Stimulated activated CD4-positive, alpha-beta T cell treated with anti-CD3 and anti-CD28 coated beads, Interleukin-1b, Interleukin-23, amount 100 ng/mL, for 48 hours (primary cell): ENCODE data around the gene CRYGS.
"Not testable (repeated sequence)": the region's sequence is repeated elsewhere in the genome, so short reads cannot be mapped to it uniquely, and the experiment has no call there.

Experiments
- DNase-seq: peaks from one replicate; pipeline ENCODE4 v3.0.0-alpha.2; 2020

CRYGS gene

DNA sequence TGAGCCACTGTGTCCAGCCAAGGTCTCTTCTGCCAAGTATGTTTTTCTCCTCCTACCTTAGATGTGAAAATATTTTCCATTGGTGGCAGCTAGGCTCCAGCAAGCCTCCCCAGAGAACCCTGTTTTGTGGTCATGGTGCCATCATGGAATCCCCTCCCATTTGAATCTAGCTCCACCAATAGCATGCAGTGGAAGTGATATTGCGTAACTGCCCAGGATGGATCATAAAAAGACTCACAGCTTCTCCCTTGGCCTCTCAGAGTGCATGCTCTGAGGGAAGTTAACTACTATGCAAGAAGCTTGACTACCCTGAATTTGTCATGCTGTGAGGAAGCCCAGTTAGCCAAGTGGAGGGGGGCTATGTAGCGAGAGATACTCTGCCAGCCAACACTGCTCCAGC lies 27.5 kb downstream of the CRYGS start:
- DNase-seq: no peak

- DNase-seq: no peak
These were observed 29.1 kb downstream of the CRYGS start for GRCh38 chr3:186515125-186515524.

DNA sequence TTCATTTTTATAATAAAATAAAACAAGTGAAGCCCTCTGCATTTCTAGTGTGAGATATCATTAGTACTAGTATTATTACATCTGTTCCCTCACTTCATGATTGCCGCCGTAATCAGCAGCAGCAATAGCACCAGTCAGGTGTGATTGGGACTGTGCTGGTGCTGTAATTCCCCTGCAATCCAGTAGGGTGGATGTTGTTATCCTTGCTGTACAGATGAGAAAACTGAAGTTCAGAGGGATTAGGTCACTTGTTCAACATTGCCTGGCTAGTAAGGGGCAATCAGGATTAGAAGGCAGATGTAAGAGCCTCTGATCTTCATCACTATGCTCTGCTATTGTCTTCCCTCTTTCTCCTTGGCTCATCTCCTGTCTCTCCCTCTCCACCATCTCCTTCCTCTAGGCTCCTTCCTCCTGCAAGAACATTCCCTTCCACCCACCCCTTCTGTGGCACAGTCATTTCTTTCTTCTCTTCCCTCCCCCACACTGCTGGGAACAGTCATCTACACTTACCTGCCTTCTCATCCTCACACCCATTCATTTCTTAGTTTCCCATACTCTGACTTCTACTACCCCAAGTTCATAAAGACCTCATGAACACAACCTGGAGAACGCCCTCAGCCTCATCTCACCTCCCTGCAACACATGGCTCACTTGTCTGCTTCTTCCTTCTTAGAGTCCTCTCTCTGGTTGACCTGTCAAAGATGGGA lies 29.7 kb downstream of the CRYGS start:
- peak; percentile 55 for DNase-seq

- no peak for DNase-seq
These were observed 30.8 kb downstream of the CRYGS start for GRCh38 chr3:186513386-186513785.

DNA sequence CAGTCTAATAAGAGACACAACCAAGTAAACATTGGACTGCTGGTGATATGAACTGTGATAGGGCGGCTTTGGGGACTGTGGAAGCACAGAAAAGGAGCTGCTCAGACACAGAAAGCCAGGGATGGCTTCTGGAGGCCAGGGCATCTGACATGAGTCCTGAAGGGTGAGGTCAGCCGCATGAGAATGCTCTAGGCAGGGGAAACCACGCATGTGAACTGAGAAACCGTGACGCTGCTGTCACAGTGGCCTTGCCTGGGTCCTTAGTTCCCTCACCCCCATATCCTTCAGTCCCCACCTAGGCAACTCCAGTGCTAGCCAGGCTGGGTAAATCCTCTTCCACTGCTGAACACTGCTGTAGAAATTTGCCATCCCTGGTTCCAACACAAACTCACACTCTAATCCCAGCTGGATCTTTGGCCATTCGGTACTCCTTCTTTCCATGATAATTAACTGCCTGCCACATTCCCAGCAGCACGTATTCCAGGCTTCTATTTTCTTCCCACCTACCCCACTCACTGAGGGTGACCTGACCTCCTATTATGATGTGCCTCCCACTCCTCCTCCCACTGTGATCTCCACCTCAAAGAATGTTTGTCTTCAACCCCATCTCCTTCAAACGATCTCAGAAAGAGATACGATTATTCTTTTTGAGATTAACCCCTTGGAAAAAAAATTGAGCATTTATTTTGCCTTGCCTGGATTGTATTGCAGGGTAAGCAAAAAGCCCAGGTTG lies 31.4 kb downstream of the CRYGS start:
- DNase-seq: no peak

DNA sequence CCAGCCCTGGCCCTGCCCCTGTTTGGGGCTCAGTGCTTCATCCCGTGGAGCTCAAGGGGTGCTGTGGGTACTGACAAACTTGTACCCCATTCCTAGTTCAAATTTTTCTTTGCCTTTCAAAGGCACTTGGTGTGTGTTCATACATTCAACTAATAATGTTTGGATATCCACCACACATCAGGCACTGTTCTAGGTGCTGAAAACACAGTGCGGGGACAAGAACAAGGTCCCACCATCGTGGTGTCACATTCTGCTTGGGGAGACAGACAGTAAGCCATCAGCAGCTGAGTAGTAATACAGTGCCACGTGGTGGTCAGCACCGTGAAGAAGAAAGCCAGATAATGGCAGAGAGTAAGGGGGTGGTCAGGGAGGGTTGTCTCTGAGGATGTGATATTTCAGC lies 32.5 kb downstream of the CRYGS start:
- DNase-seq: no peak

- peak; percentile 40 for DNase-seq
These were observed 32.9 kb downstream of the CRYGS start for GRCh38 chr3:186511245-186511644.

- peak; percentile 40 for DNase-seq
These were observed 33.7 kb downstream of the CRYGS start for GRCh38 chr3:186510374-186511079.

- DNase-seq: no peak
These were observed 34.8 kb downstream of the CRYGS start for GRCh38 chr3:186509423-186509822.

- peak; percentile 81 for DNase-seq
These were observed 37.3 kb downstream of the CRYGS start for GRCh38 chr3:186506857-186507256.

- no peak for DNase-seq
These were observed 37.9 kb downstream of the CRYGS start for GRCh38 chr3:186506191-186506739.

DNA sequence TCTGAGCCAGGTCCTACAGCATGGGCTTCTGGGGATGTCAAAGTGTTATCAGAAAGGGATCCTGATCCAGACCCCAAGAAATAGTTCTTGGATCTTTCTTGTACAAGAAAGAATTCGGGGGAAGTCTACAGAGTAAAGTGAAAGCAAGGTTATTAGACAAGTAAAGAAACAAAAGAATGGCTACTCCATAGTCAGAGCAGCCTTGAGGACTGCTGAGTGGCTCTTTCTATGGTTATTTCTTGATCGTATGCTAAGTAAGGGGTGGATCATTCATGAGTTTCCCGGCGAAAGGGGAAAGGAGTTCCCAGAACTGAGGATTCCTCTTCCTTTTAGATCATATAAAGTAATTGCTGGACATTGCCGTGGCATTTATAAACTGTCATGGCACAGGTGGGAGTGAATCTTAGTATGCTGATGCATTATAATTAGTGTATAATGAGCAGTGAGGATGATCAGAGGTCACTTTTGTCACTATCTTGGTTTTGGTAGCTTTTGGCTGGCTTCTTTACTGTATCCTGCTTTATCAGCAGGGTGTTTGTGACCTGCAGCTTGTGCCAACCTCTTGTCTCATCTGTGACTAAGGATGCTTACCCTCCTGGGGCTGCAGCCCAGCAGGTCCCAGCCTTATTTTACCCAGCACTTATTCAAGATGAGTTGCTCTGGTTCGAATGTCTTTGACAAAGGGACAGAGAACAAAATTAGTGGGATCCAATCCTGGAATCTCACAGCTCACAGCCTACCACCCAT lies 41.0 kb downstream of the CRYGS start:
- no peak for DNase-seq

- no peak for DNase-seq
These were observed 41.8 kb downstream of the CRYGS start for GRCh38 chr3:186502138-186502948.

GRCh38 chr3:186499949-186500348 lies 44.2 kb downstream of the CRYGS start:
- DNase-seq: not testable (repeated sequence)

DNA sequence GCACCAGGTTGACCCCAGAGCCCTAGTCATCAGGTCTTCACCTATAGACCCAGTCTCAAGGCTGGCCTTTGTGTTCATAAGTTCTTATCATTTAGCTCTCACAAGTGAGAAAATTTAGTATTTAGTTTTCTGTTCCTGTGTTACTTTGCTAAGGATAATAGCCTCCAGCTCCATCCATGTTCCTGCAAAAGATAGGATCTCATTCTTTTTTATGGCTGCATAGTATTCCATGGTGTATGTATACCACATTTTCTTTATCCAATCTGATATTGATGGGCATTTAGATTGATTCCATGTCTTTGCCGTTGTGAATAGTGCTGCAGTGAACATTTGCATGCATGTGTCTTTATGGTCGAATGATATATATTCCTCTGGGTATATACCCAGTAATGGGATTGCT lies 46.2 kb downstream of the CRYGS start:
- not testable (repeated sequence) for DNase-seq

- DNase-seq: no peak
These were observed 46.6 kb downstream of the CRYGS start for GRCh38 chr3:186497608-186498007.

- no peak for DNase-seq
These were observed 47.5 kb downstream of the CRYGS start for GRCh38 chr3:186496635-186497034.

DNA sequence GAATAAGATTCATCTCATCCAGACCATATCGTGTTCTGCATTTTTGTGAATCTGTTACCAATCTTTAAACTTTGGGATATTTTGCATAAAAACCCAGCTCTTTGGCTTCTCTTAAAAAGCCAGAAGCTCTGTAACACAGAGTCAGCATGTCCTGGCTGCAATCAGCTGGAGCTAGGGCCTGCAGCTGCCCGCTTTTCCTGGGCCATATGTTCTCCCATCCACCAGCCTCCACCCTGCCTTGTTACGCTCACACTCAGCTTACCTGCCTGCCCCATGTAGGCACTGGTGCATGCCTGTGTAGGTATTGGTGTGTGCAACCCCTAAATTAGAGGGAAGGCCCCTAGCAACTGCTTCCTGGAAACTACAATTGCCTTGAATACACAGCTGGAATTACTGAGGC lies 48.2 kb downstream of the CRYGS start:
- no peak for DNase-seq

GRCh38 chr3:186493525-186494255 lies 50.5 kb downstream of the CRYGS start:
- no peak for DNase-seq

GRCh38 chr3:186492385-186492984 lies 51.7 kb downstream of the CRYGS start:
- no peak for DNase-seq

GRCh38 chr3:186489507-186489906 lies 54.7 kb downstream of the CRYGS start:
- DNase-seq: no peak
